Erythroblast (primary cell): ENCODE measurements around the gene MBTPS1.

ENCODE experiments used
- GATA1 ChIP-seq: IDR thresholded peaks from 2 replicates; pipeline ENCODE4 v1.6.1; 2011; ENCODE audit warnings: low read depth, mild to moderate bottlenecking, control low read depth, low read length, moderate library complexity
- POLR2A ChIP-seq: IDR thresholded peaks from 2 replicates; pipeline ENCODE4 v1.6.1; 2011; ENCODE audit warnings: mild to moderate bottlenecking, low read length

GRCh38 chr16:84141143-84141670 is 24.5 kb upstream of the MBTPS1 start:
- no peak for TF ChIP-seq POLR2A
- no peak for TF ChIP-seq GATA1
